Uterus (tissue), 2 donors: ENCODE measurements around the gene TRIM69.
"Not testable (repeated sequence)": the region's sequence is repeated elsewhere in the genome, so short reads cannot be mapped to it uniquely, and the experiment has no call there.

ENCODE experiments used
- POLR2A ChIP-seq, 2 donors: fragments of 450-650 bp; IDR thresholded peaks; one replicate each; pipeline ENCODE4 v1.6.1; 2016; ENCODE audit warnings: antibody characterized with exemption in 2 of 2, mild to moderate bottlenecking in 1 of 2, moderate library complexity in 1 of 2
- TF ChIP-seq, protein P1 (sequence below), 4 experiments: fragments of 200-600 bp in 2 of 4; fragments of 450-650 bp in 2 of 4; sonication (generic) in 2 of 4; IDR thresholded peaks; one replicate each; pipeline ENCODE4 v1.5.1; 2016 to 2019; ENCODE audit warnings: antibody characterized with exemption in 4 of 4, mild to moderate bottlenecking in 2 of 4, moderate library complexity in 1 of 4

DNA sequence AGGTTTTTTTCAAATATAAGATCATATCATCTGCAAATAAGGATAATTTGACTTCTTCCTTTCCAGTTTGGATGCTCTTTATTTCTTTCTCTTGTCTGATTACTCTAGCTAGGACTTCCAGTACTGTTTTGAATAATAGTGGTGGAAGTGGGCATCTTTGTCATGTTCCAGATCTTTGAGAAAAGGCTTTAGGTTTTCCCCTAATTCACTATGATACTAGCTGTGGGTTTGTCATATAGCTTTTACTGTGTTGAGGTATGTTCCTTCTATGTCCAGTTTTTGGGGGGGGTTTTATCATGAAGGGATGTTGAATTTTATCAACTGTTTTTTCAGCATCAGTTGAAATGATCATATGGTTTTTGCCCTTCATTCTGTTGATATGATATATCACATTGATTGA lies 35.7 kb upstream of the TRIM69 start:
- TF ChIP-seq, protein P1, sequence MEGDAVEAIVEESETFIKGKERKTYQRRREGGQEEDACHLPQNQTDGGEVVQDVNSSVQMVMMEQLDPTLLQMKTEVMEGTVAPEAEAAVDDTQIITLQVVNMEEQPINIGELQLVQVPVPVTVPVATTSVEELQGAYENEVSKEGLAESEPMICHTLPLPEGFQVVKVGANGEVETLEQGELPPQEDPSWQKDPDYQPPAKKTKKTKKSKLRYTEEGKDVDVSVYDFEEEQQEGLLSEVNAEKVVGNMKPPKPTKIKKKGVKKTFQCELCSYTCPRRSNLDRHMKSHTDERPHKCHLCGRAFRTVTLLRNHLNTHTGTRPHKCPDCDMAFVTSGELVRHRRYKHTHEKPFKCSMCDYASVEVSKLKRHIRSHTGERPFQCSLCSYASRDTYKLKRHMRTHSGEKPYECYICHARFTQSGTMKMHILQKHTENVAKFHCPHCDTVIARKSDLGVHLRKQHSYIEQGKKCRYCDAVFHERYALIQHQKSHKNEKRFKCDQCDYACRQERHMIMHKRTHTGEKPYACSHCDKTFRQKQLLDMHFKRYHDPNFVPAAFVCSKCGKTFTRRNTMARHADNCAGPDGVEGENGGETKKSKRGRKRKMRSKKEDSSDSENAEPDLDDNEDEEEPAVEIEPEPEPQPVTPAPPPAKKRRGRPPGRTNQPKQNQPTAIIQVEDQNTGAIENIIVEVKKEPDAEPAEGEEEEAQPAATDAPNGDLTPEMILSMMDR (IDR thresholded peaks at IDR 0.05), result not testable (repeated sequence)
- TF ChIP-seq POLR2A (IDR thresholded peaks at IDR 0.05), result not testable (repeated sequence)
